ENCODE results near the gene EFHD2.
"Not testable (repeated sequence)": the region's sequence is repeated elsewhere in the genome, so short reads cannot be mapped to it uniquely, and the experiment has no call there.

Gene EFHD2

DNA sequence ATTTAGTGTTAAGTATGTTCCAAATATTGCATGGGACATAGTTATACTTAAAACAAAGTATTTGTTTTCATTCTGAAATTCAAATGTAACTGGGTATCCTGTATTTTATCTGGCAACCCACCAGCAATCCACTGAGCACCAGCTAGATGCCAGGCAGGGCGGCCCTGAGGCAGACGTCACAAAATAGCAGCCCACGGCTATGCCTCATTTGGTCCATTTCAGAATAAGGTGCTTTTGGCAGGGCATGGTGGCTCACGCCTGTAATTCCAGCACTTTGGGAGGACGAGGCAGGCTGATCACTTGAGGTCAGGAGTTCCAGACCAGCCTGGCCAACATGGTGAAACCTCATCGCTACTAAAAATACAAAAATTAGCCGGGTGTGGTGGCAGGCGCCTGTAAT is 19.9 kb upstream of the EFHD2 start:
- not testable (repeated sequence) for DNase-seq

DNA sequence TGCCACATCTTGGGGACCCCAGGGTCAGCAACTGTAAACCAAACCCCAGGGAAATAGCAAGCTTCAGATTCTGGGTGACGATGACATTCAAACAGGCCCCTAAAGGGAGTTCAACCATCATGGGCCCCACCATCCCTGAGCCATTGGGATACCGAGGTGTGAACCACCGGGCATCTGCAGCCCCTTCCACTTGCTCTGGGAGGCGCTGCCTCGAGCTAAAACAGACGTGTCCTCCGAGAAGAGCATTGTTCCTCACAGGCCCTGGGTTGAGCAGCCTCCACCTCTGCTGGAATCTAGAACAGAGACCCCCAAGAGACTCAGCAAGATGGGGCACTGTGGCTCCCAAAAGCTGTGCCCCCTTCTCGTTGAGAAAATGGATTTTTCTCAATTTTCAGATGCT is 19.0 kb upstream of the EFHD2 start:
- DNase-seq = no peak

DNA sequence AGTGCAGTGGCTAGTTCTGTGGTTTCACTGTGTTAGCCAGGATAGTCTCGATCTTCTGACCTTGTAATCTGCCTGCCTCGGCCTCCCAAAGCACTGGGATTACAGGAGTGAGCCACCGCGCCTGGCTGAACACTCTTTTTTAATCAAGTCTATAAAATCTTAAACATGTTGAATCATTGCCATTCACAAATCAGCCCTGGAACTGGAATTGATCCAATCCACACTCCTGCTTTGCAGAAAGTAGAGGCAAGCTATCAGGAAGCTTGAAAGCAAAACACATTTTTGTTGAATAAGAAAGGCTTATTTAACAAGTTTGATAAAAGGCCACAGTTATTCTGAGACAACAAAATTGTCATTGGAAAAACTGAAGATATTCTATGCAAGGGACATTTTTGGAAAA is 18.3 kb upstream of the EFHD2 start:
- no peak for DNase-seq

DNA sequence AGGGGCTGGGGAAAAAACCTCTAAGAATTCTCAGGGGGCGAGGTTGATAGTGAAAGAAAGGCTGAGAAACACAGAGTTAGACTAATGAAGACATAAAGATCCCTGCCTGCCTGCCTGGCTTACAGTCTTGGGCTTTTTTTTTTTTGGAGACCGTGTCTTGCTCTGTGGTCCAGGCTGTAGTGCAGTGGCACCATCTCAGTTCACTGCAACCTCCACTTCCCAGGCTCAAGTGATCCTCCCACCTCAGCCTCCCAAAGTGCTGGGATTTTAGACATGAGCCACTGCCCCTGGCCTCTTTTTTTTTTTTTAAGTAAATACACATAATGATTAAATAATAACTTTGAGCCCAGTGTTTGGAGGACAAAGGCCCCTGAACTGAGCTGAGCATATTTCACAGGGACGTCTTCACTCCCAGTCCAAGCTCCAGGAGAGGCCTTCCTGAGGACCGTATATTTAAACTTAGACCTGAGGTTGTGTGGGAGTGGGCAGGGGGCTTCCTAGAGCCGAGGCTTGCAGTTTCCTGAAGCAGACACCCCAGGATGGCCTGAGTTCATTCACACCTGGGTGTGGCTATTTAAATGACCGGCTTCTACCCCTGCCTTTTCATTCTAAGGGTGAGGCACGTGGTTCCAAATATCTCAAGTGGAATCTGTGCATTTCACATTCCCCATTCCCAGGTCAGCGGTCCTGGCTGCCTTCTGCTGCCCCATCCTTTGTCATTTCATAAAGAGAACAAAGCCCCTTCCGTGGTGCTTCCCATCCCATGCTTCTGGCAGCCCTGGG is 16.0 kb upstream of the EFHD2 start:
- no peak for DNase-seq

DNA sequence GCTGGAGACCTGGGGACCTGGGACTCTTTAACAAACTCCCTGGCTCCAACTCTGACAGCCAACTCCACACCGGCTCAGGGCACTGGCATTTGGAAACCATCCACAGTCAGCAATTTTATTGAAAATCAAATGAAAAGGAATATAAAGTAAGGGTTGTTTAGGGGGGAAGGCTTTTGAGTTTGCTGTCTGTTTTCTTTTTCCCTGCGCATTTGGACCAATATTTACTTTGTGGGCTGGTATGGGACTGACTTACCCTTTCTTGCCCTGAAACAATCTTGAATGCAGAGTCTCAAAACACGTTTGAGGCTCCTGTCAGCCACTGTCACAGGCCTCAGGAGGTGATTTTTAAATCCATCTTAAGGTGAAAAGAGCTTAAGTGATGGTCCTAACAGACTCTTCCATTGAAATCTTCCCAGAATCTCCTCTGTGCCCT is 15.4 kb upstream of the EFHD2 start:
- DNase-seq = no peak

DNA sequence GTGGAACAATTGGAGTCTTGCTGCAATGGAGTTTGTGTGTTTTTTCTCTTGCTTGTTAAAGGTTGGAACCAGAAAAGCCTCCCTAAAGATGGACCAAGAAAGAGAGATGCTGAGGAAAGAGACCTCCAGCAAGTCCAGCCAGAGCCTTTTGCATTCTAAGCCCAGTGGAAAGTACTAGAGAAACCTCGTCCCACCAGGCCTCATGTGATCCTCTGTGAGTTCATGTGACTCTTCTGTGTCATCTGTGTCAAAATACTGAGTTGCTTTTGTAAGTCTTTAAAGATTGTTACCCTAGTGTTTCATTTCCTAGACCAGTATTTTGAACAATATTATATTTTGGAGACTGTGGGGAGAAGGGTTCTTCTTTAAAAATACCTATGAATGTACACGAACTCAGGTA is 12.5 kb upstream of the EFHD2 start:
- DNase-seq = no peak

DNA sequence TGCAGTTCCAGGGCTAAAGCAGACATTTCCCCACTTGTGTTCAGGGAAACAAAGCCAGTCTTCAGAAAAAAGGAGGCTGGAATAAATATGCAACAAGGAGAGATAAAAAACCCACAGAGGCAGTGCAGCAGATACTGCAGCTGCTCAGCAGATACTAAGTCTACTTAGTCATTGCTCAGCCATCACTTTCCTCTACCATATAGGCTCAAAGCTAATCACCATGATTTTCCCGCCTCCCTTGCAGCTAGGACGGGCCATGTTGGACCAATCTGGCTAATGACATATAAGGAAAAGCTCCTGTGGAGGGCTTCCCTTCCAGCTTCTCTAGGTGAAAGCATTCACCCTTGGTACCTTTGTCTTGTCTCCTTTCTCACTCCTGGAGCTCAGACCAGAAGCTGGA is 10.0 kb upstream of the EFHD2 start:
- no peak for DNase-seq

DNA sequence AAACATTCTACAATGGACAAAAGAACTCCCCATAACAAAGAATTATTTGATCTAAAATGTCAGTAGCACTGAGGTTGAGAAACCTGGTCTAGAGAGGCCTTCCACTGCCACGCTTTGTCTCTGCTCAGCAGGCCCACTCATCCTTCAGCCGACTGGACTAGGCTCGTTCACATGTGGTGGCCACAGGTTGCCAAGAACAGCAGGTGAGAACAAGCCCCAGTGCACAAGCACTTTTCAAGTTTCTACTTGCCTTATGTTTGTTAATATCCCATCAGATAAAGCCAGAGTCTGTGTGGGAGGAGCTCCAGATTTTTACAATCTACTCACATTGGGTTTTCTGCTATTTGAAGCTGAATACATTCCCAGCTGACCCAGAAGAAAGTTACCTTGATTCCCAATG is 9.1 kb upstream of the EFHD2 start:
- no peak for DNase-seq

DNA sequence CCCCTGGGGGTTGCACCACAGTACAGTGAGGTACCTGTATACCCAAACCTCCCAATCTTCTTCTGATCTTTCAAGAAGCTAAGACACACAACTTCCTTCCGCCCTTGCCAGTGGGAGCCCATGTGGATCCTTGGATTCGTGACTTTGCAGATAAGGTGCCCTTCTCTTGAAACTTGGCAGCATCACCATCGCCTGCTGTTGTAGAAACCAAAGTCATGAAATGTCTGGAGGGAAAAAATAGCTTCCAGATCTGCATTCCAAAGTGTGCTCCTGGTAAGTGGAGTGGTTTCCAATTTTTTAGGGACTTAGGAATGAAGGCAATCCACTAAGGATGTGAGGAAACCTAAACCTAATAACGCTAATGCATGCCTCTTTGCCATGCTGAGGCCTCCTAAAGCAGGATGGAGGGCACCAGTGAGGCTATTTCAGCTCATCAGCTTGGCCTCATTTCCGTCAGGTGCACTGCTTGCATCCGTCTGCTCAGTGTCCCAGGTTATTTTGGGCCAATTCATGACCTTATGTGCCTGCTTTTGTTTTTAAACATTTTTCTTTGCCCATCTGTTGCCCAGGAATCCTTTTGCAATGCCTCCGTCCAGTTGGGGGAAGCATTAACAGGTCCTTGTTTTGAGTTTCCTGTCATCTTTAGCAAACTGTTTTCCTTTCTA is 8.2 kb upstream of the EFHD2 start:
- no peak for DNase-seq

DNA sequence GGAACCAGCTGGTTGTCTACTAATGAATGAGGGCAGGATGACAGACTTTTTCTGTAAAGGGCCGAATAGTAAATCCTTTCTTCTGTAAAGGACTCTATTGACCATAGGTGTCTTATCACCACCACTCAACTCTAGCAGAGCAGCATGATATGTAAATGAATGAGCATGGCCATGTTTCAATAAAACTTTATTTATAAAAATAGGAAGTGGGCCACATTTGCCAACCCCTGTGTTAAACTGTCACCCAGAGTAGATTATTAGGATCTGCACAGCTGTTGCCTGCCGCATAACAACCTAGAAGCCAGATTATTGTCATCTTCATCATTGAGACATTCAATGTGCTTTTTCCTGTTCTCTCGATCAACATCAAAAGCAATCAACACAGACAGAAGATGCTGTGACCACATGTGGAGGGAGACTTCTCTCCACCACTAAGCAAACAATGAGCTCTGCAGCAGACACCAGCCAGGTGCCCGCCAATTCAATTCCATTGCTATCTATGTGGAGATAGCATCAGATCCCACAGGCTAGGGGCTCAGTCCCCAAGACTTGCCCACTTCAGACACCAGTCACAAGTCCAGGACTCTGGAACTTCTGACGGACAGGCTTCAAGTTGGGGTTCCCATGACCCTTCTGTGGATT is 6.8 kb upstream of the EFHD2 start:
- DNase-seq = no peak

DNA sequence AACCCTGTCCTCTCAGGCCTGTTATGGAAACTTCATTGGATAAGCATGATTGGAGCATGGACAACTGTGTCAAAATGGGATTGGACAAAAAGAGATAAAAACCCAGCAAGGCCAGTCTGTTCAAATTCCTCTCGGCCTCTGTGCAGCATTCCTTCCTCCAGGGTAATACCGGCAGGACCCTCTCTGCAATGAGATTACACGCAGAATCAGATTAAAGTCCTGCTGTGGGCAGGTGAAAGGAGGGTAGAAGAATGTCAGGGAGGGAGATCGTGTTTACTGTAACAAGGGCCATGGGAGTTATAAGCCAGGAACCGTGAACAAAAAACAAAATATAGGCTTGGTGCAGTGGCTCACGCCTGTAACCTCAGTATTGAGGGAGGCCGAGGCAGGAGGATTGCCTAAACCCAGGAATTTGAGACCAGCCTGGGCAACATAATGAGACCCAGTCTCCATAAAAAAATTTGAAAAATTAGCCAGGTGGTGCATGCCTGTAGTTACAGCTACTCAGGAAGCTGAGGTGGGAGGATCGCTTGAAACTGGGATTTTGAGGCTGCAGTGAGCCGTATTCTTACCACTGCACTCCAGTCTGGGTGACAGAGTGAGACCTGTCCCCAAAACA is 5.6 kb upstream of the EFHD2 start:
- DNase-seq = no peak

DNA sequence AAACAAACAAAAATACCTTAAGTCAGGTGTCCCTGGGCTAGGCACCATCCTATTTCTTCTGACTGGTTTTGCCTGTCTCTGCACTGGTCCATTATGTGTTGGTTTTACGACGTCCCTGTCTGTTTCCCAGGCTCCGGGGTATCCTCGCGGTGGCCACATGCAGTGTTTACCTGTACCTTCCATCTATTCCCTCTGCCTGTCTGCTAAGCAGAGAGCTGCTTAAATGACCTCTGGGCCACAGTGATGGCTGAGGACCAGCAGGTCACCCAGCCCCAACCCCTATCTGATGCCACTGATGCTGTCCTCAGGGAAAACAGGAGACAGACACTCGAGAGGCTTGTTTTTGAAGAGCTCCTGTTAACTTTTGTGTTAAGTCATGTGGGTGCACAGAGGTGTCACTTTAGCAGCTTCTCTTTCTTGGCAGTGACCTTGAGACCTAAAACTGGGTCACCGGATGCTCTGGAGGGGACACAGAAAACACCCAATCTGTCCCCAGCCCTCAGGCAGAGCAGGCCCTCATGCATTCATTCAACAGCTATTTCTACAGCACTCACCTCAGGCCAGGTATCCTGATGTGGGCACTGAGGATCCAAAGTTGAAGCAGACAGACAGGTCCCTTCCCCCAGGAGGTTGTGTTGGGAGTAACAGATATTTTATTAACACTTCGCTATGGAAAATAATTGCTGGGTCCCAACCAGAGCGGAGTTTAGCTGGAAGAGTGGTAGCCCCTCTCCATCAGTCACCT is 4.4 kb upstream of the EFHD2 start:
- DNase-seq = no peak

DNA sequence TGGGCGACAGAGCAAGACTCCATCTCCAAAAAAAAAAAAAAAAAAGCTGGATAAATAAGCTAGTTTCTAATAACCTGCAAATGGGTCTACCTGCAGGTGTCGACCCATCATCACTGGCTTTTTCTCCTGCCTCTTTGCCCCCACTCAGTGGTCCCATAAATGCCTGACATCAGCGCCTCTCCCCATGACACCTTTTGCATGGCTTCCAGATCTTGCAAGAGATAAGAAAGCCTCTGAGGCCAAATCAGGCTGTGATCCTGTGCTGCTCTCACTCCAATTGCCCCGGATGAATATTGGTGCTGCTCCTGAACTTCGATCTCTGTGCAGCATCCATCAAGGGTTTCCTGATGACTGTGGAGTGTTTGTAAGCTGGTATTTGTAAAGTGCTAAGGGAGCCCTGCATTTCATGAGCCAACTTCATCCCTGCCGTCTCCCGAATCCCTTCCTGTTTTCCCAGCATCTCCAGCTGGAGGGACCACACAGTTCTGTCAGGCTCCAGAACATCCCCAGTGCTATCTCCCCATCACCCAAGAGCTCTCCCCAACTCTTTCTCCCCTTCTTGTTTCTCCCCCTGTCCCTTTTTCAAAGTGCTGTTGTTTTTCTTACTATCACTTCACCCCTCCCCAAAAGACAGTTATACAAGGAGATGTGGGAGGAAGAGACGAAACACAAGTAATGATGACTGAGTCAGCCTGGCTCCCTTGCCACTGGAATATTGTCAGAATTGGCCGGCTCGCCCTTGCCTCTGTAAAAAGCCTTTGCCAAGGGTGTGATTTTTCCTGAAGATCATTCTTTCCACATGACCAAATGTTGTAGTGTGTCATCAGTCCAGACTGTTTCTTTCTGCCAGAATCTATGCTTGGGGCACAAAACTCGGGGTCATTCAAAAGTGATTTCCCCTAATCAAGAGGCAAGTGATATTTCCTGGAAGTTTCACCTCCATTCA is 2.8 kb upstream of the EFHD2 start:
- no peak for DNase-seq

DNA sequence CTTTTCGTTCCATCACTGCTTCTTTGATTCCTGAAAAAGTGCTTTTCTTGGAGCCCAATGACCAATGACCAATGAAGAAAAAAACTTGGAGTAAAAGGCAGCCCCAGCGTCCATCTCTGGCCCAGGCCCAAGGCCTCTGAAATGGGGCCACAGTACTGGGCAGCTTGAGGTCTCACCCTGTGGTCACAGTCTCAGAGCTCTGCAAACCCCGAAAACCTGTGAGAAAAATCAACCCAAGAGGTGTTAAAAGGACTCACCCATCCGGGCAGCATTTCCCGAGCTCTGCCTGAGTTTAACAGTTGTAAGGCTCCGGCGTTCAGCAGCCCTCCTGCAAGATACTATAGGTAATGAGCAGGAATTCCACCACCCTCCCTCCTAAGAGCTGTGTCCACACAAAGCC is 2.1 kb upstream of the EFHD2 start:
- DNase-seq = no peak

DNA sequence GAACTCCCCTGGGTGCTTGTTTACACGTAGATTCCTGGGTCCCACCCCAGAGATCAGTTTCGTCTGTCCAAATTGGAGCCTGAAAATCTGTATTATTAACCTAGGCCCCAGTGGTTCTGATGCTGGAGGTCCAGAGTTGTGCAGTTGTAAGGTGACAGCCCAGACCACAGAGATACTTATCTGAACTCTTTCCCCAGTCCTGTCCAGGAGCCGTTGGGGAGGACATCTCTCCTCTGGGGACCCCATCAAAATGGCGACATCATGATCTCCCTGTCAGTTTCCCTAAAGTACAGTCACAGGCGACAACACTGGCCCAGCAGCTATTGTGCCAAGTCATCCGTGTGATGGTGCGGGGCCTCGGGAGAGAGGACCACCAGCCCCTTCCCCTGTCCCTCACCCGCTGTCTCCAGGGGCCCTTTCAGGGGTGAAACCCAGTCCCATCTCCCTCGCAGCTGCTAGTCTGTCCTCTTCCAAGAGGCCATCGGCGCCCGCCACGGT is 749 bp upstream of the EFHD2 start:
- no peak for DNase-seq

DNA sequence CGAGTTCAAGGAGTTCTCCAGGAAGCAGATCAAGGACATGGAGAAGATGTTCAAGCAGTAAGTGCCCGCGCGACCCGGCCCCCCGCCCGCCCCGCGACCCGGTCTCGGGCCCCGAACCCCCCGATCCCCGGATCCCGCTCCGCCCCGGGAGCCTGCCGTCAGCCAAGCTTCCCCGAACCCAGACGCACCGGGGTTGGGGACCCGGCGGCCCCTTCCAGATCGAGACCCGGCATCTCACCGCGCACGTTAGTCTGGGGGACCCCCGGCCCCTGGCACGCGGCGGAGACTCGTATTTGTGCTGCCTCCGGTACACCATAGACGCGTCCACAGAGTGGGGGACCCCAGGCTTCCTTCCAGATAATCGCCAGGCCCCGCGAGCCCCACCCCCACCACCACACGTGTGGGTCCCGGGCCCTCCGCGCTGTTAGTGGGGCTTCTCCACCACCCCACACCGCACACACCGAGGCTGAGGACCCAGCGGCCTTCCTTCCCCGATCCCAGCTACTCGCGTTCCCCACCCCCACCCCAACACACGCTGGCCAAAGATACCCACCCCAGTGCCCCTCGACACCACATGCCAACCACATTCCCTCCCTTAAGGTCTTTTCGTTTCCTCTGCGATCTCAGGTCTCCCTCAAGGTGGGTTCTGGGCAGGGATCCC is 665 bp downstream of the EFHD2 start:
- peak in 1 of 2 donors; percentile 41 for DNase-seq

DNA sequence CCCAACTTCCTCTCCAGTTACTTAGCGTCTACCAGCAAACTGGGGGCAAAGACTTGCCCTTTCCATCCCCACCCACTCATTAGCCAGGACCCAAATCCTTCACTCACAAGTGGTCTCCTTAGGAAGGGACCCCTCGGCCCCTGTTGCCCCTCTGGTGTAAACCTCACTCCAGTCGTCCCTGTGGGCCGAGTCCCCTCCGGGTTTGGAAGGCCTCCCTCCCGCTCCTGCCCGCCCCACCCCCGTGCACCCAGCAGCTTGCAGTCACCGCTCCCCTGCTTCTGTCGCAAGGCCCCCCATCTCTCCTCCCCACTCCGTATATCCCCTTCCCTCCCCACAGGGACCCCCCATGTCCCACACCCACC is 1.2 kb downstream of the EFHD2 start:
- DNase-seq = peak in 1 of 2 donors; percentile 19

DNA sequence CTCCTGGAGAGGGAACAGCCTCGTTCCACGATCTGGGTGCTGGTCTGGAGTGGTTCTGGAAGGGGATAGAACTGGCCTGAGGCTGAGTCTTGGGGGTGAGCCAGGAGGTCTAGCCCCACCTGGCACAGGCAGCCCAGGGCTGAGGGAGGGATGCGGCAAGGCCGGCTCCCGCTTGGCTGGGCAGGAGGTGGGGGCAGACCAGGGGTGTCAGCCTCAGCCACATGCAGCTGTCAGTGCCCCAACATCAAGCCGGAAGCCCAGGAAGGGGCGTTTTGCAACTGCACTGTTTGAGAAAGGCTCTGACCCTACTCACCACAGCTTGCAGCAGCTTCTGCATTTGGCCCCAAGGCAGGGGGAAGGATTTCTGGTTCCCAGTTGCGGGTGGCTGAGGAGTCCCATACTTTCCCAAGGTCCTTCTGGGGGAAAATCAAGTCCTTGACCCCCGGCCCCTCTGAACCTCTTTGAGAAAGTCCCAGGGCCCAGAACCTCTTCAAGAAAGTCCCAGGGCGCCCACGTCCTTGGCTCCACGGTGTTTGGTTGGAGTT is 2.0 kb downstream of the EFHD2 start:
- DNase-seq = peak in 1 of 2 donors; percentile 39

DNA sequence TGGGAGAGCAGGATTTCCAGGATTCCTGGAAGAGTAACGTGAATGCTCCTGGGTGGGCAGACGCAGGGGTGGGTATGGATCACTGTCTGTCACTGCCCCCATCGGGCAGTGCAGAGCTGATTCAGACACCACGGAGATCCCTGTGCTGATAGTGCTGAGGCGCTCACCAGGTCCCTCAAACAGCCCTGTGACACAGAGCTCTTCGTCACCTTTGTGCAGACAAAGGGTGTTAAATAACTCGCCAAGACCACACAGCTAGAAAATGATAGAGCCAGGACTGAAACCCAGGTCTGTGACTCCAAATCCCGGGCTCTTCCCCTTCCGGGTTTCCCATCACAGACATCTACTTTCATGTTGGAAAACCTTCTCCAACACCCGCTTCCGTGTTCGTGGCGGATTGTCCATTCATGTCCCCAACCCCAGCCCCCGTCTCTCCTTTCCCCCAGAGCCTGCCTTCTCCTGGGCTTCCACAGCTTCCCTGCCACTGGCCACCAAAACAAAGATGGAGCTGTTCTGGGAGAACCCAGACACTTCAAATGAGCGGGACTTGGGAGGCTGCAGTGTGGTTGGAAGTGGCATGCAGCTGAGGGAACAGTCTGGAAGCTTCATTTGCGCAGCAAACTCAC is 2.6 kb downstream of the EFHD2 start:
- peak; percentile 49 to 55 for DNase-seq

DNA sequence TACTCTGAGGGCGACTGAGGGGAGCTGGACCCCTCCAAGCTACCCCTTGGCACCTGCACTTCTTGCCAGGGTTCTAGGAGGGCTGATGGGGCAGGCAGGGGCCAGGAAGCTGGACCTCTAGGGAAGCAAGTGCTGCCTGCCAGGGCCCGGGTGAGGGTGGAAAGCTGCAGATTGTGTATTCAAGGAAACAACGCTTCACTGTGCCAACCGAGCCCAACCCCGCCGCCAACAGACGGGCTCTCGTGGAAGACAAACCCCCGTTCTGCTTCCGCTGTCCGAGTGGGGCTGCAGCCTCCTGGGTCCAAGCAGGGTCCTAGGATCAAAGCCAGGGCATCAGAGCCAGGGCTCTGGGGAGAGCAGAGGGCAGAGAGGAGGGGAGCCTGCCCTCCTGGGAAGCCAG is 3.2 kb downstream of the EFHD2 start:
- DNase-seq = no peak
